HL-60/S4 (cell line): Measurements from ENCODE around the gene ARHGEF19.
"Not testable (repeated sequence)": the region's sequence is repeated elsewhere in the genome, so short reads cannot be mapped to it uniquely, and the experiment has no call there.

ENCODE experiments used
- in situ Hi-C: fragments of 300-500 bp; cut with MboI; formaldehyde crosslinking; loops from 2 replicates; pipeline ENCODE4 v1.14.3; 2022; ENCODE audit warnings: low sequenced_read_pairs

The ARHGEF19 gene

DNA sequence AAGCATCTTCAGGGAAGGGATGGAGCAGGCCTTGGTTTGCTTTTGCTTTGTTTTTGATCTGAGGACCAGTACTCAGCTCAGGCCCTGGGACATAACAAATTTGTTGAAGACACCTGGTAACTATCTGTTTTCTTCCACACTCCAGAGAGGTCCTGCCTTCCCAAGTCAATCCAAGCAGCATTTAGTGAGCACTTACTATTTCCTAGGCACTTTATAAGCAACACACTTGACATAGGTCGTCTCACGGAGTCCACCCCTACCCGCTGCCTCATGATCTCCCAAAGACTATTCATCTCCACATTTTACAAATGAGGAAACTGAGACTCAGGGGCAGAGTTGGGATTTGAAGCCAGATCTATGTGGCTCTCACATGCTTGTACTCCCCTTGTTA, 42.2 kb downstream of the ARHGEF19 start:
- in situ Hi-C loops, result no loop called here

DNA sequence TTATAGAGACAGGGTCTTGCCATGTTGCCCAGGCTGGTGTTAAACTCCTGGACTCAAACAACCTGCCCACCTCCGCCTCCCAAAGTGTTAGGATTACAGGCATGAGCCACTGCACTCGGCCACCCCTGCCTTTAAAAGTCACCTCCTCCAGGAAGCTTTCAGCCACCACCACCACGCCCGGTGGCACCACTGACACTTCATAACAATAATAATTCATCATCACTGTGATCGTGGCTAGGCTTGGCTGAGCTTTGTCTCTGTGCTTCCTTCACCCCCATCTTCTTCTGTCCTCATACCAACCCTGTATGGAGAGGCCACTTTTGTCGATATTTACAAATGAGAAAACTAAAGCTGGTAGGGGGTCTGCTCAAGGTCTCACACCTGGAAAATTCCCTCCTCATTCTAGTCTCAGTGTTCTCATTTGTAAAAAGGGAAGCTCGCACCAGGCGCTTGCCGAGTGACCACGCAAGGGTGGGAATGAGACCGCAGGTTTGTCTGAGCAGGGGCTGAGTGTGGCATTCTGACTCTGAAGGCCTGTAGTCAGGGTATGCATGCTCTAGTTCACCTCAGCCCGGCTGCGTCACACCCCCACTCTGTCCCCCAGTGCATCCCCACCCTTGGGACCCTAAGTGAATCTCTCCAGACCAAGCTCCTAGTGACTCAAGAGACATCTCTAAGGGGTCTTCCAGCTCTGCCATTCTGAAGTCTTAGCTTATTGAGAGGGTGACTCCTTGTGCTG, 43.7 kb downstream of the ARHGEF19 start:
- in situ Hi-C loops, result no loop called here

DNA sequence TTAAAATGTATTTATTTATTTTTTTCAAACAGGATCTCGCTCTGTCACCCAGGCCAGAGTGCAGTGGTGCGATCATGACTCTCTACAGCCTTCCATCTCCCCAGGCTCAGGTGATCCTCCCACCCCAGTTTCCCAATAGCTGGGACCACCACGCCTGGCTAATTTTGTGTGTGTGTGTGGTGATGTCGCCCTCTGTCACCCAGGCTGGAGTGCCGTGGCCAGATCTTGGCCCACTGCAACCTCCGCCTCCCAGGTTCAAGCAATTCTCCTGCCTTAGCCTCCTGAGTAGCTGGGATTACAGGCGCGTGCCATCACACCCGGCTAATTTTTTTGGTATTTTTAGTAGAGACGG, 44.3 kb downstream of the ARHGEF19 start:
- in situ Hi-C loops, result not testable (repeated sequence)

DNA sequence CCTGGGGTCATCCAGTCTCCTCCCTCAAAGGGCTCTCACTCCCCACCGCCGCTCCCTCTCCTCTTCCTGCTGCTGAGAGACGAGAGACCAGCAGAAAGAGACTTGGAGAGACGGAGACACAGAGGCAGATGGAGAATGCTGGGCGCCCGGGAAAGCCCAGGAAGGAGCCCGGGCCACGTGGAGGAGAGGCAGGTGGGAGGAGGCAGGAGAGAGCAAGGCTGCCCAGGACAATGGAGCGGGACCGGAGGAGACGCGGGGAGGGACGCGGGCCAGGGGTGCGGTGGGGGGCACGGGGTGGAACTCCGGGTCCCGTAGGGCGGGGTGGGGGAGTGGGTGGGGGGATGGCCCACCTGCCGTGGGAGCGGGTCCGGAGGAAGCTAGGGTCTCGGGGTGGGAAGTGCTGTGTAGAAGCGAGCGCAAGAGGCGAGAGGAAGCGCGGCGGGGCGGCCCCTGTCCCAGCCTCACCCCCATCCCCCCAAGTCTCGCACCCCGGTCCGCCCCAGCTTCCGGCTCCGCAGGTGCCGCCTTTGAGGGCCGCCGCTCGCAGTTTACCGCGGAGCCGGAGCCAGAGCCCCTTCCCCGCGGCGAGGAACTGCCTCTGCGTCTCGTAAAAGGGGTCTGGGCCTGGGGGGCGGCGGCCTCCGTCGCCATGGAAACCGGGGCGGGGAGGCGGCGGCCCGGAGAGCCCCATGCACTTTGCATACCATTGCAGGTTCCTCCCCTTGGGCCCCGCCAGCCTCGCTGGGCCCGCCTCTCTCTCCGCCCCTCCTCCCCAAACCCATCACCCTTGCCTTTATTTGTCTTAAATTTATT, 44.9 kb downstream of the ARHGEF19 start:
- in situ Hi-C loops, result no loop called here

DNA sequence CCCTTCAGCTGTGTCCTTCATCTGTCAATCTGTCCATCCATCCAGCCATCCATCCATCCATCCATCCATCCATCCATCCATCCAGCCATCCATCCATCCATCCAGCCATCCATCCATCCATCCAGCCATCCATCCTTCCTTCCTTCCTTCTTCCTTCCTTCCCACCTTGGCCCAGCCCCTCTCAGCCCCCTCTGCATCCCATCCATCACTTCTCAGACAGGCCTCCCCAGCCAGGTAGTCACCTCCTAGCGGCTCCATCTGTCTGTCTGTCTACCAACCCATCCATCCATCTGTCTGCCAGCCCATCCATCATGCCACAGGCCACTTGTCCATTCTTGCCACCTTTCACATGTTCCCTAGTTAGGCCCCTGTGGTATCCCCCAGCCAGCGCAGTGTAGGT, 46.3 kb downstream of the ARHGEF19 start:
- in situ Hi-C loops, result no loop called here

DNA sequence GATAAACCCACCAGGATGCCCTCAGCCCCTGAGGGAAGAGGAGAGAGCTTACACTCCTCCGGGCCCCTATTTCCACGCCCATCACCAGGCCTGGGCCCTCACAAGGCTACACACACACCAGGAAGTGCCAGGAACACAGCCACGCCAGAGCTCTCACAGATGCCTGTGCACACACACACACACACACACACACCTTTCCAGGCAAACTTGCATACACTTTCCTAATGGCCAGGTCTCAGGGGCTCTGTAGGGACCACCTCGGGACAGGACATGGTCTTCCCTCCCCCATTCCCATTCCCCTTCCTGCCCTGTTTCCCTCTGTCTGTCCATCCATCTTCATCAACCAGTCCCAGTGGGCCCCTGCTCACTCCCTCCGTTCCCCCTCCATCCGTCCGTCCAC, 46.9 kb downstream of the ARHGEF19 start:
- in situ Hi-C loops, result no loop called here

DNA sequence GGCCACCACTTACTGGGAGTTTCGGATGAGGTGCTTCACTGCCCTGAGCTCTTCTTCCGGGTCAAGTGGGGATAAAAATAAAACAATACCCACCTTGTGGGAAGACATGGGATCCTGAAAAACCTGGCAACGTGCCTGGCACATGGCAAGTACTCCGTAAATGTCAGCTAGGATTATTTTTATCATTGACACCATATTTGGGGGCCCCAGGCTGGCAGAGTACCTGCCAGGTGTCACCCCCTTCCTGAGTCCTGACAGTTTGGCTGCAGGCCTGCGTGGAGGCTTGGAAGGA, 47.4 kb downstream of the ARHGEF19 start:
- in situ Hi-C loops, result no loop called here

DNA sequence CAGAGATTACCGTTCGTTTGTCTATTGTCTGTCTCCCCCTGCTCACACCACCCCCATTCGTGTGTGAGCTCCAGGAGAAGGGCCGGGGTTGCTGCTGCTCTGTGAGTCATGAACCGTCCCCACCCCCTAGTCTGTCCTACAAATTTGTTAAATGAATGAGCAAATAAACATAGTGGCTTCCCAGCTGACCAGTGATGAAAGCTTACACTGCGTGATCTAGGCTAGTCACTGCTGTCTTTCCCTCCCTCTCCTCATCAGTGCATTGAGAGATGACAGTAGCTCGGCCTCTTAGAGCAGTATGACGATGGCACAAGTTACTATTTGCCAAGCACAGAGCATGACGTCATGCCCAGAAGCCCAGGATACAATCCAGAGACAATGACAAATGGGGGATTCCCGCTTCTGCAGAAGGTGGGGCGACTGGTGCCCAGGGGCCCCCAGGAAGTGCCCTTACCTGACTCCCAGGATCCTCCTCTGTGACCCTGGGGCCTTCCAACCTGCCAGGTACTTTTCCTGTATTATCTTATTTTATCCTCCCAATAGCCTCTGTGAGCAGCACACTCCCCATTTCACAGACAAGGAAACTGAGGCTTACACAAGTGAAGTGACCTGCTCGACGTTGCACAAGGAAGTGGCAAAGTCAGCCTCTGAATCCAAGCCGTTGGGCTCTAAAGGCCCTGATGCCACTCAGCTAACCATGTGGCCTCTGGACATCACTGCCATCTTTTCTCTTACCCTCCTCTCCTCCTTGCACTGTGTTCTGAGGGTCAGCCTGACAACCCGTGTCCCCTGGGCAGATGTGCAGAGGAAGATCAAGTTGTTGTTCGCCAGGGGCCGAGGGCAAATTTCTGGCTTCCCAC, 48.0 kb downstream of the ARHGEF19 start:
- in situ Hi-C loops, result no loop called here

DNA sequence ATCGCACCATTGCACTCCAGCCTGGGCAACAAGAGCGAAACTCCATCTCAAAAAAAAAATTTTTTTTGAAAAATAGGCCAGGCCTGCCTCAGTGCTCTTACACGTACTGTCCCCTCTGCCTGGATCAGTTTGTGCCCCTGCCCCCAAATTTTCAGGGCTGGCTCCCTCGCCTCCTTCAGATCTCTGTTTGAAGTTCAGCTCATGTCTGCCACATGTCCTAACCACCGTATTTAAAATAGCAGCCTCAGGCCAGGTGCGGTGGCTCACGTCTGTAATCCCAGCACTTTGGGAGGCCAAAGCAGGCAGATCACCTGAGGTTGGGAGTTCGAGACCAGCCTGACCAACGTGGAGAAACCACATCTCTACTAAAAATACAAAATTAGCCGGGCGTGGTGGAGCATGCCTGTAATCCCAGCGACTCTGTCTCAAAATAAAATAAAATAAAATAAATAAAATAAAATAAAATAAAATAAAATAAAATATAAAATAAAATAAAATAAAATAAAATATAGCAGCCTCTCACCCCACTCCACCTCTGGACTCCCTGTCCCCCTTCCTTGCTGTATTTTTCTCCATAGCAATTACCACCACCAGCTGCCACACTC, 48.7 kb downstream of the ARHGEF19 start:
- in situ Hi-C loops, result not testable (repeated sequence)

DNA sequence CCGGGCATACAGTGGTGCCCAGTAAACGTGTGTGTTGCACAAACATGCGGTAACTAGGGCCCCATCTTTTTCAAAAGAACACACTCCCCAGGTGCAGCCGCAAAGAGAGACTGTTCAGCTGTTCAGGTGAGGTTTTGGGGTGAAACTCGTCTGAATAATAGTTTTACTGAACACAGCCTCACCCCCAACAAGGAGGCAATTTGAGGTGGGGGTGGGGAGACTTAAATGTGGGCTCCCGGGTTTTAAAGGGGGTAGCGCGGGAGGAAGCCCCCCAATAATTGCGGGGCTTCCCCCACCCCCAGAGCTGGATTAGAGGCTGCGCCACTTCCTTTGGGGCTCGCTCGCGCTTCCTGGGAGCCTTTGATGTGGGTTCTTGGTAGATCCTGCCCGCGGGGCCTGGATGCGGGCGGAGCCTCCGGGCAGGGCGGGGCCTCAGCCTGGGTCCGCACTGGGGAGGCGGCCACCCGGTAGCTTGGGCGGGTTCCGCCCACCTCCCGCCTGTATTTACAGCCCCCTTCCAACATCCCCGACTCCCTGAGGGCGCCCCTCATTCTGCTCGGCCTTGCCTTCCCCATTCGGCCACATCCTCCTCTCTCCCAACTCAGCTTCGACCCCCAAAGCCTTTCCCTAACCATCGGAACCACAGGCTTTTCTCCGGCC, 50.2 kb downstream of the ARHGEF19 start:
- in situ Hi-C loops, result no loop called here

DNA sequence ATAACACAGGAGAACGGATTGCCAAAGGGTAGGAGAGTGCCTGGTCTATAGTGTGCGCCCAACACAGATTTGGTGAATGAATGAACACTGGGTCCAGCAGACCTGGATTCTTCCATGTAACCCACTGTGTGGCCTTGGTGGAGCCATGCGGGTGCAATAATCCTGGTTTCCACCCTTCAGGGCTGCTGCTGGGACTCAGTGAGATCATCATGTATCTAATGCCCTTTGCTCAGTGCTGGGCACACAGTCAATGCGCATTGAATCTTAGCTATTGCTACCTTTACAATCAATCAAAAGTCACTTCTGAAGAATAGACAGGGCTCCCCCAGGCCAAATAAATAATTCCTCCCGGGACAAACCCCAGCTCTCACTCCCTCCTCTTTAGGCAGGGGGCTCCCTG, 50.7 kb downstream of the ARHGEF19 start:
- in situ Hi-C loops, result no loop called here

DNA sequence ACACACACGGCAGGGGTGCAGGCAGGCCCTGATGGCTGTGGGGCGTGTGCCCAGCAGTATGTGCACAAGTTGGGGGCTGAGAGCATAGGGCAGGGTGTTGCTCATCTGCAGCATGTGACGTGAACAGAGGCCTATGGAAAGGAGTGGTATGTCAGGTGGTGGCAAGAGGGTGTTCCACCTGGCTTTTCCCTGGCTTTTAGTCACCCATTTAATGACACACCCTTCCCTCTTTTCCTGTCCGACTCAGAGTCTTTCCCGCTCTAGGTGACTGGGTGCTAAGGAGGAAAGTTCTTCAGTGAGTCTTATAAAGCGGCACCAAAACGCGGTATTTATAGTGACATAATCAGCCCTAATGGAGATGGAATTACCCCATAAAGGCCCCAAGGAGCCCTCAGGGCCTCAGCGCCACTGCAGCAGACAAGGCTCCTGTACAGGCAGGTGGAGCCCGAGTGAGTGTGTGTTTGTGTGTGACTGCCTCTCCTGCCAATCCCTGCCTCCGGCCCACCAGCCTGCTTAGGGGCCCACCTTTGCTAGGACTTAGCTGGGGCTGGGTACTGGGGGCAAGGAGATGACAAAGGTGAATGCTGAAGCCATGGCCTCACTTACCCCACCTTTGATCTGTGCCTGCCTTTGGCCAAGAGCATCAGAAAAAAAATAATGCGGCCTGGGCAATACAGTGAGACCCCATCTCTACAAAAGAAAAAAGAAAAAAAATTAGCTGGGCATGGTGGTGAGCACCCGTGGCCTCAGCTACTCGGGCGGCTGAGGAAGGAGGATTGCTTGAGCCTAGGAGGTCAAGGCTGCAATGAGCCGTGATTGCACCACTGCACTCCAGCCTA, 53.2 kb downstream of the ARHGEF19 start:
- in situ Hi-C loops, result no loop called here

DNA sequence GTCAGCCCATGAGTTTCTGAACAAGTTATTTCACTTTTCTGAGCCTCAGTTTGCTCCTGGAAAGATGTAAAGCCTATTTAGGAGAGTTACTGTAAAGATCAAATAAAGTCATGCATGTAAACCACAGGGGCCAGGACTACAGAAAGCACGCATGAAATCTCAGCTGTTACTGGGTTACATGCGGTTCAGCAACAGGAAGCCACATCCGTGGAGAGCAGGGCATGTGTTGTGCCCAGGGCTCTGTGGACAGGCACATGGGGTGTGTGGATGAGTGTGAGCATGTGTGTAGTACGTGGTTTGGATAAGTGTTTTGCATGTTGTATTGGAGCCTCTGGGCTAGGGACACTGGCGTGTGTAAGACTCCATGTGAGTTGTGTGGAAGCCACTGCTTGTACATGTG, 54.4 kb downstream of the ARHGEF19 start:
- in situ Hi-C loops, result no loop called here

DNA sequence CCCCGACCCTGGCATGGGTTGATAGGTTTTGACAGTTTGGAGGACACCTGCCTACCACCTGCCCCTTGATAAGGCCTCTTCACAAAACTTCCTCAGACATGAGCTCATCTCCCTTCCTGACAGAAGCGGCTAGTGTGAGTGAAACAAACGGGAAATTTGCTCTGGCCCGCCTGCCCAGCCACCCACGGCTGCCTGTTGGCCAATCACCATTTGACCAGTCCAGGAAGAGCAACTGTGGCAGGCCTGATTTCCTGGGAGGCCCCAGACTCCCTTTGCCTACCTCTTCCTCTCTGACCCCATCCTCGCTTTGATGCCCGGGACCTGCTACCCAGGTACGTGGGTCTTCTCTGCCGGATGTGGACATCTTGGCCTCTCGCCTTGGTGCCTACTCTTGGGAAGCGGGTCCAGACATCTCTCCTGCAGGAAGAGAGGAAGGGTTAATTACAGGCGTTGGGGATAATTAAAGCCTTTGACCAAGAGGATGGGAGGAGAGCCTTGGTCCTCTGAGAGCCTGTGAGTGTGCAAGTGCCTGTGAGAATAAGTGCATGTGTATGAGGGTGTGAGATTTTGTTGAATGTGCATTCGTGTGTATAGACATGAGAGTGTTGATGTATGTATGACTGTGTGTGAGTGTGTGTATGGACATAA, 55.5 kb downstream of the ARHGEF19 start:
- in situ Hi-C loops, result no loop called here

DNA sequence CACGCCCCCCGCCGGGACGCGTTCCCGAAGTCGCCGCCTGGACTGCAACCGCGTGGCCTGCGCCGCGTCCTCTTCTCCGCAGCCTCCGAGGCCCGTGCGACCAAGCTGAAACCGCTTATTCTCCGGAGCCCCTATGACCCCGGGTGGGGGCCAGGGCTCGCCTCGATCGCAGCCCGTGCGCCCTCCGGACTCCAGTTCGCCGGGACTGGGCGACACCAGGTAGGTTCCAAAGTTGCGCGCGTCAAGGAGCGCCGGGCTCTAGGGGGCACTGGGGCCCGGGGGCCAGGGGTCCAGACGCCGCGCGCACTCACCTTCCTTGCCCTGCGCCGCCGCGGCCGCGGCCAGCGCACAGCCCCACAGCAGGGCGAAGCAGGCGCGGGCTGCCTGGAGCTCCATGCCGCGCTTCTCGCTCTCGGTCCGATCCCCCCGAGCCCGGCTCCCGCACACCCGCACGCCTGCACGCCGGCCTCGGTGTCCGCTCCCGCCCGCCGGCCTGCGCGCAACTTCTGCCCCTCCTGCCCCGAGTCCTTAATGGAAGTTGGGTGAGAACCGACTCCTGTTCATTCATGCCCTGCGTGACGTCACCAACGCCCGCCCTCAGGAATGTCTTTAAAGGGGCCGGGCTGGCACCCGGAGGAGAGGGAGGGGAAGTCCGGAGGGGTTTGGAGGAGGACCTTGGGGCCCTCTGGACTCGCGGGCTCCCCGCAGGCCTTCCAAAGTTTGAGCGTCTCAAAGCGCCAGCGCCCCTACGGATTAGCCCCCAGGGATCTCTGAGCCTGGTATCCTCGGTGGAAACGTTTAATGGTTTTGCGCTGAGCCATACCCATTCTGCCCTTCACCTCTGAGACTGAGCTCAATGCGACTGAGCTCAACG, 56.7 kb downstream of the ARHGEF19 start, which contains the start of gene EPHA2:
Gene EPHA2 (minus strand): TSS at position 533 of the 874 bp plus-strand sequence. CDS start 137 bp downstream, at position 396.
- in situ Hi-C loops, result no loop called here

DNA sequence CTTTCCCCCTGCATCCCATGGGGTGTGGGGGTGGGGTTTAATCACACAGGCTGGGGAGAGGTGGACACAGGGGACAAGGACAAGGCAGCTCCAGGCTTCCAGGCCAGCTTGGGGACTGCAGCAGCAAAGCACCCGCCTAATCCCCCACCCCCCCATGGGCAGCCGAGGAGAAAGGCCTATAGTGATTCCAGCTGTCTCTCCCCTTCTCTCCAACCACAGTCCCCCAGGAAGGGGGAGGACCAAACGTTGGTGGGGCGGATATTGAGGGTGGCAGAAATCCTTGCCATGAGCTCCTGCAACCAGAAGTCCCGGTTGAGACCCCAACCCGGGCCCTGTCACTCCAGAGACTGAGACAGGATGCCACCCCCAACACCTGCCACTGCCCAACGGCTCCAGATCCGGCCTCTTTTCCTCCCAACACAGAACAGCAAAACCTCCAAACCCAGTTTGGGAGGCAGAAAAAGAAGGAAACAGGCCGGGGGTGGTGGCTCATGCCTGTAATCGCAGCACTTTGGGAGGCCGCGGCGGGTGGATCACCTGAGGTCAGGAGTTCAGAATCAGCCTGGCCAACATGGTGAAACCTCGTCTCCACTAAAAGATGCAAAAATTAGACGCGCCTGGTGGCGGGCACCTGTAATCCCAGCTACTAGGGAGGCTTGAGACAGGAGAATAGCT, 58.3 kb downstream of the ARHGEF19 start:
- in situ Hi-C loops, result no loop called here

DNA sequence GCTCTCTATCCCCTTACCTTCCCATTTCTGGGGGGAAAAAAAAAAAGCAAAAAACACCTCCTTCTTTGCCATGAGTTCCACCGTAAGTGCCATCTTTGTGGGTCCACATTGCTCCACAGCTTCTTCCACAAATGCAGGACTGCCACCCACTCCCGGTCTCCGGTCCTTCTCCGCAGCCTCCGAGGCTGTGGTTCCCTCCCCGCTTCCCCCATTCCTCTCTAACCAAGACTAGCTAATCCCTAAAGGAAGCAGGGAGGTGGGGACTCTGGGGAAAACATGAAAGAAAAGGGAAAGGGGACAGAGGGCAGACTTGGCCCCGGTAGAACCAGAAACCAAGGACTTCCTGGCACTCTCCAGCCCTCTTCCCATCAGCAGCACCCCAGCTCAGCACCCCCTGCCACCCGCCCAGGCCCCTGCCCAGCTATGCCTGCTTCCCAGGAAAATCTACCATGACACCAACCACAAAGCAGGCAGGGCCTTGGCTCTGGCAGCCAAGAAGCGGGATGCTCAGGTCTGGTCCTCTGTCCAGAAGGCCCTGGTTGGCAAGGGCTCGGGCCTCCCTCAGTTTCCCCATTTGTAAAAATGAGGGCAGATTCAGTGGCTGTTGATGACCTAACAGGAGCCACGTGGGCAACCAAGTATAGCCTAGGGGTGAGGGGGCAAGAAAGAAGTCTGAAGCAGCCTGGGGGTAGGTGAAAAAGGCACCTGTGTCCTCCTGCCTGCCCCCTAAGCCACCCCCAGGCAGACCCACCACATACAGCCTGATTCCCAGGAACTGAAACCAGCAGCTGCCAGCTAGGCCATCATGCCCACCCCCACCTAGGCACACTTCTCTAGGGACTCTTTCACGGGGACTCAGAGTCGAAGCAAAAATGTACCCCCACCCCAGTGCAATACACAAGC, 59.1 kb downstream of the ARHGEF19 start:
- in situ Hi-C loops, result no loop called here
